ENCODE measurements around the gene NAA80. TPM values are rescaled to one million over a fixed set of nuclear protein-coding genes. Genes with fewer than 3 reads are reported as not detected.

NAA80 gene
- polyA plus RNA-seq, 3 donors, result 2.3 to 21.3 (median 4.6) TPM

DNA sequence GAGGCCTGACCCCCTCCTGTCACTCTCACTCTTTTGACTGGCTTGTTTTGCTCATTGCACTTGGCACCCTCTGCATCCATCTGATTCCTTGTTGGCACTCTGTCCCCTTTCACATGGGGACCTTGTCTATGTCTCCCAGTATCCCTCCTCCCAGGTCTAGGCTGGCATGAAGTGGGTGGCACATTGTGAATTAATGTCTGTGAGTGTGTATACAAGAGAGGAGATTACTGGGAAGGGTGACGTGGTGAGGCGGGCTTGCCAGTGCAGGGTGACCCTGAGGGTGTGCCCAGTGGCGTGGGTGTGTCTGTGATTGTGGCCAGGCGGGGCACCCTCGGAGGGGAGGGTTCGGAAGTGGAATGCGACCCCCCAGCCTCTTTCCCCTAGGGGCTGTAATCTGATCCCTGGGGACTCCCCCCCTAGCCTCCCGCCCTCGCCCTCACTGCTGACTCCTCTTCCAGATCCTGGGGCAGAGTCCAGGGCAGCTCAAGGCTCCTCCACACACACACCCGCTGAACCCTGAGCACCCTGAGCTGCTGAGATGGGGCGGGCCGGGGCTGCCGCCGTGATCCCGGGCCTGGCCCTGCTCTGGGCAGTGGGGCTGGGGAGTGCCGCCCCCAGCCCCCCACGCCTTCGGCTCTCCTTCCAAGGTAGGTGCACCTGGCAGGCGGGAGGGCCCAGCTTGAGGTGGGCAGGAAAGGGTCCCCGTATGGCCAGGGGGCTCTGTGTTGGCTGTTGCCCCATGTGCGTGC, 30.3 kb downstream of the NAA80 start, which contains the start of gene SEMA3B:
Gene SEMA3B (plus strand): TSS at position 445 of the 749 bp plus-strand sequence. CDS start 94 bp downstream, at position 539.
- H3K4me1 ChIP-seq (ENCODE audit: control insufficient read depth in 1 of 2, insufficient read depth in 2 of 2, low read length in 2 of 2), result peaks cover 10 to 12% of the 10 kb centered on the region in 2 donors
- 94% methylated on average over 10 of the region's 21 CpGs for WGBS (ENCODE audit: insufficient coverage)
- H3K27me3 Mint-ChIP-seq (ENCODE audit: low read depth in 3 of 3), result peaks cover 37 to 55% (median 53%) of the 10 kb centered on the region in 3 donors
- no peak within 1 kb of the TSS for H3K27ac ChIP-seq (ENCODE audit: low read depth in 1 of 2, low read length in 2 of 2)
- intact Hi-C loops (cut with micrococcal nuclease), result no loop called here
- H3K27me3 ChIP-seq (ENCODE audit: control insufficient read depth in 2 of 2, insufficient read depth in 2 of 2, low read length in 2 of 2), result peaks cover 2 to 31% of the 10 kb centered on the region in 2 donors
- no peaks in the 10 kb centered on the region for H3K36me3 Mint-ChIP-seq
- no peak for DNase-seq
- peaks cover 0 to 5% (median 0%) of the 10 kb centered on the region in 7 donors for H3K9me3 Mint-ChIP-seq
- H3K9me3 ChIP-seq (replicated peaks in 1 of 2; ENCODE audit: control insufficient read depth in 1 of 2, insufficient read depth in 1 of 2, low read length in 2 of 2), result no peaks in the 10 kb centered on the region
- no peak within 1 kb of the TSS for H3K4me3 ChIP-seq (replicated peaks in 1 of 3; ENCODE audit: low read depth in 2 of 3, low read length in 3 of 3)
- H2AFZ ChIP-seq (ENCODE audit: insufficient read depth, low read depth, low read length, poor library complexity, severe bottlenecking), result no peak within 1 kb of the TSS
- no peaks in the 10 kb centered on the region for H3K36me3 ChIP-seq (replicated peaks in 1 of 2; ENCODE audit: control insufficient read depth in 1 of 2, insufficient read depth in 2 of 2, low read length in 2 of 2)
- peak within 1 kb of the TSS in 1 of 7 donors; percentile 45 for H3K27ac Mint-ChIP-seq
- H3K9ac ChIP-seq (ENCODE audit: insufficient read depth, low read length, poor library complexity, severe bottlenecking), result no peak within 1 kb of the TSS
- H3K79me2 ChIP-seq (ENCODE audit: insufficient read depth, low read length), result no peaks in the 10 kb centered on the region
- TF ChIP-seq, protein P1, sequence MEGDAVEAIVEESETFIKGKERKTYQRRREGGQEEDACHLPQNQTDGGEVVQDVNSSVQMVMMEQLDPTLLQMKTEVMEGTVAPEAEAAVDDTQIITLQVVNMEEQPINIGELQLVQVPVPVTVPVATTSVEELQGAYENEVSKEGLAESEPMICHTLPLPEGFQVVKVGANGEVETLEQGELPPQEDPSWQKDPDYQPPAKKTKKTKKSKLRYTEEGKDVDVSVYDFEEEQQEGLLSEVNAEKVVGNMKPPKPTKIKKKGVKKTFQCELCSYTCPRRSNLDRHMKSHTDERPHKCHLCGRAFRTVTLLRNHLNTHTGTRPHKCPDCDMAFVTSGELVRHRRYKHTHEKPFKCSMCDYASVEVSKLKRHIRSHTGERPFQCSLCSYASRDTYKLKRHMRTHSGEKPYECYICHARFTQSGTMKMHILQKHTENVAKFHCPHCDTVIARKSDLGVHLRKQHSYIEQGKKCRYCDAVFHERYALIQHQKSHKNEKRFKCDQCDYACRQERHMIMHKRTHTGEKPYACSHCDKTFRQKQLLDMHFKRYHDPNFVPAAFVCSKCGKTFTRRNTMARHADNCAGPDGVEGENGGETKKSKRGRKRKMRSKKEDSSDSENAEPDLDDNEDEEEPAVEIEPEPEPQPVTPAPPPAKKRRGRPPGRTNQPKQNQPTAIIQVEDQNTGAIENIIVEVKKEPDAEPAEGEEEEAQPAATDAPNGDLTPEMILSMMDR (IDR thresholded peaks at IDR 0.05), result no peak
- H3K4me3 Mint-ChIP-seq, result peak within 1 kb of the TSS in 1 of 2 donors; percentile 69
- H3K4me2 ChIP-seq (replicated peaks; ENCODE audit: extremely low read depth, low read length, poor library complexity, severe bottlenecking), result no peak within 1 kb of the TSS
- H3K4me1 Mint-ChIP-seq, result peaks cover 5% of the 10 kb centered on the region
- peaks cover 6% of the 10 kb centered on the region for H4K20me1 ChIP-seq (ENCODE audit: insufficient read depth, low read length)

DNA sequence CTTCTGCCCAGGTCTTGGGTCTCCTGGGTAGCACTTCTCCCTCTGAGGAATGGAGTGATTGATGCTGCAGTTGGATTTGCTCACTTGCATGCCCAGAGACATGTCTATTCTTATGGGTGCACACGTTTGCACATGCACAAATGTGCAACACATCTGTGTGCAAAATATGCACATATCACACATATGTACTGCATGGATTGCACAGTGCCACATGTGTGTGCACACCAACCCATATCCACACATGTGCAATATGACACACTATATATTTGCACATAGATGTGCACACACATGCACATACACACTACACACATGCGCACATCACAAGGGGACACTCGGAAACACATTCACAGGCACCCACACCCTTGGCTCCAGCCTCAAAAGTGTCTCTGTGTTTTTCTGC, 30.9 kb downstream of the NAA80 start:
- Histone ChIP-seq H3K4me1 (ENCODE audit: control insufficient read depth in 1 of 2, insufficient read depth in 2 of 2, low read length in 2 of 2) (peaks cover 4 to 6% of the 10 kb centered on the region in 2 donors), H3K36me3 (replicated peaks in 1 of 2; ENCODE audit: control insufficient read depth in 1 of 2, insufficient read depth in 2 of 2, low read length in 2 of 2) (no peaks in the 10 kb centered on the region), H3K9me3 (replicated peaks in 1 of 2; ENCODE audit: control insufficient read depth in 1 of 2, insufficient read depth in 1 of 2, low read length in 2 of 2) (no peaks in the 10 kb centered on the region), H3K27me3 (ENCODE audit: control insufficient read depth in 2 of 2, insufficient read depth in 2 of 2, low read length in 2 of 2) (peaks cover 0 to 25% of the 10 kb centered on the region in 2 donors), H3K79me2 (ENCODE audit: insufficient read depth, low read length) (no peaks in the 10 kb centered on the region), H3K4me3 (replicated peaks in 1 of 3; ENCODE audit: low read depth in 2 of 3, low read length in 3 of 3) (no peak overlapping the region), H3K9ac (ENCODE audit: insufficient read depth, low read length, poor library complexity, severe bottlenecking) (no peak overlapping the region), H3K4me2 (replicated peaks; ENCODE audit: extremely low read depth, low read length, poor library complexity, severe bottlenecking) (no peak overlapping the region), H4K20me1 (ENCODE audit: insufficient read depth, low read length) (peaks cover 6% of the 10 kb centered on the region), H3K27ac (ENCODE audit: low read depth in 1 of 2, low read length in 2 of 2) (no peak overlapping the region), H2AFZ (ENCODE audit: insufficient read depth, low read depth, low read length, poor library complexity, severe bottlenecking) (no peak overlapping the region)
- WGBS (ENCODE audit: insufficient coverage), result 71% methylated on average over 3 of the region's 3 CpGs
- Mint-ChIP-seq H3K27ac (no peak overlapping the region), H3K36me3 (no peaks in the 10 kb centered on the region), H3K4me3 (no peak overlapping the region), H3K9me3 (peaks cover 0 to 5% (median 0%) of the 10 kb centered on the region in 7 donors), H3K27me3 (ENCODE audit: low read depth in 3 of 3) (peaks cover 34 to 52% (median 49%) of the 10 kb centered on the region in 3 donors), H3K4me1 (peaks cover 7% of the 10 kb centered on the region)
- intact Hi-C loops (cut with micrococcal nuclease), result no loop called here
- DNase-seq, result no peak
- TF ChIP-seq, protein P1 (IDR thresholded peaks at IDR 0.05), result no peak
